GM12864 (cell line): ENCODE data around the gene KICS2.
"Not testable (repeated sequence)": the region's sequence is repeated elsewhere in the genome, so short reads cannot be mapped to it uniquely, and the experiment has no call there.

Source experiments
- DNase-seq: peaks from one replicate; pipeline ENCODE4 v3.0.0-alpha.2; 2011; ENCODE audit warnings: low read depth
- H3K4me3 ChIP-seq: 2 replicates; pipeline ENCODE4 v1.5.1; 2011; ENCODE audit warnings: mild to moderate bottlenecking, low read depth, low read length, control low read depth
- CTCF ChIP-seq: IDR thresholded peaks from 2 replicates; pipeline ENCODE4 v1.5.1; 2011; ENCODE audit warnings: low read depth, mild to moderate bottlenecking, moderate library complexity, low read length, control low read depth, inconsistent platforms; ENCODE audit errors: missing control alignments

The KICS2 gene

DNA sequence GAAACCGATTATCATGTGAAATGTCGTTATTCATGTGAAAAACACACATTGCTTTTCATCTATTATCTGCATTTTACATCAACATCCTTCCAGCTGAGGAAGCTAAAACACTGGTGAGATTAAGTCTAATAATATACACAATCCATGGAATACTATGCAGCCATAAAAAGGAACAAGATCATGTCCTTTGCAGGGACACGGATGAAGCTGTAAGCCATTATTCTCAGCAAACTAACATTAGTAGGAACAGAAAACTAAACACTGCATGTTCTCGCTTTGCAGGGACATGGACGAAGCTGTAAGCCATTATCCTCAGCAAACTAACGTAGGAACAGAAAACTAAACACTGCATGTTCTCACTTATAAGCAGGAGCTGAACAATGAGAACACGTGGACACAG is 18.3 kb downstream of the KICS2 start:
- no peak for DNase-seq
- H3K4me3 ChIP-seq = no peak overlapping the region
- TF ChIP-seq CTCF = no peak

GRCh38 chr12:64203036-64203435 is 19.1 kb downstream of the KICS2 start:
- TF ChIP-seq CTCF = no peak
- H3K4me3 ChIP-seq = no peak overlapping the region
- DNase-seq = no peak

- not testable (repeated sequence) for DNase-seq, H3K4me3 ChIP-seq
Measured at GRCh38 chr12:64195841-64196240, 26.3 kb downstream of the KICS2 start.

DNA sequence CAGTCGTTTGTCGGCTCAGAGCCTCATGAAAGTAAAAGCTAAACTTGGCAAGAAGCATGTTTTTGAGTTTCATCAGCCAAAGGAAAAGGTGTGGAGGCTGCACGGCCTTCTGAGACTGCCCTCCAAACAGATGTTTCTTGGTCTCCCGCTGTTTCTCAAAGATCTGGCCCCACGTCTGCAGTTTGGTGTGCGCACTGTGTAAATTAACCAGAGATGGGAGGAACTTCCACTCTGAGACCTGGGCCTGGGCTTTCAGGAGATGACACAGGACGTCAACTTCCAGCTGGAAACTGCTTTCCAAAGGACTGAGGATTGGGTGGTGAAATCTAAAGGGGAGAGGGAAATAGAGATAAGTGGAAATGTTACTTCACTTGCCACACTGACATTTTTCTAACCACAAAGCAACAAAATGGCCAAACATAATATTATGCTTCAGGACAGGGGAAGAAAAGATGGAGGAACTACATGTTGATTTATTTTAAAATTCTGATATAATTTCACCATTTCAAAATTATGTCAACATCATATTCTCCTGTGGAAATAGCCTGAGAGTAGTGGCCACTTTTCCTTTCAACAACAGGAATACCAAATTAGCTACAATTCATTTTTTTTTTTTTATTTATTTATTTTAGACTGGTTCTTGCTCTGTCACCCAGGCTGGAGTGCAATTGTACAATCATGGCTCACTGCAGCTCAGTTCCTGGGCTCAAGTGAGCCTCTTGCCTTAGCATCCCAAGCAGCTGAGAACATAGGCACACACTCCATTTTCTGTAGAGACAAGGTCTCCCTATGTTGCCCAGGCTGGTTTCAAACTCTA is 27.6 kb downstream of the KICS2 start:
- DNase-seq = no peak
- no peak overlapping the region for H3K4me3 ChIP-seq
- no peak for TF ChIP-seq CTCF

DNA sequence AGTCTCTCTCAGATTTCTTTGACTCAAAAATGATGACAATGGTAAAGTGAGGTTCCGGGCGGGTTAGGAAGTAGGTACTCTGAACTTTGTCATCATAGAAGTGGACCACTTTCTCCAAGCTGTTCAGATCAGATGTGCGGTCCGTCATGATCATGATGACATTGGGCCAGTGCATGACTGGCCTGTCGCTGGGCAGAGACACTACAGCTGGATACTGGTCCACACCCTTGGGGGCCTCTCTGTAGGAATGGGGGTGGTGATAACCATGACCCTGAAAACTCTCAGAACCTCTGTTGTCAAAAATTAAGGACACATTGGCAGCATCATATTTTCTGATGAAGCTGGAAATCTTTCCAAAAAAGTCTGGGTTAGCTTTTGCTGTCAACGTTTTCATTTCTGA is 28.2 kb downstream of the KICS2 start:
- no peak for DNase-seq
- no peak for TF ChIP-seq CTCF
- no peak overlapping the region for H3K4me3 ChIP-seq

DNA sequence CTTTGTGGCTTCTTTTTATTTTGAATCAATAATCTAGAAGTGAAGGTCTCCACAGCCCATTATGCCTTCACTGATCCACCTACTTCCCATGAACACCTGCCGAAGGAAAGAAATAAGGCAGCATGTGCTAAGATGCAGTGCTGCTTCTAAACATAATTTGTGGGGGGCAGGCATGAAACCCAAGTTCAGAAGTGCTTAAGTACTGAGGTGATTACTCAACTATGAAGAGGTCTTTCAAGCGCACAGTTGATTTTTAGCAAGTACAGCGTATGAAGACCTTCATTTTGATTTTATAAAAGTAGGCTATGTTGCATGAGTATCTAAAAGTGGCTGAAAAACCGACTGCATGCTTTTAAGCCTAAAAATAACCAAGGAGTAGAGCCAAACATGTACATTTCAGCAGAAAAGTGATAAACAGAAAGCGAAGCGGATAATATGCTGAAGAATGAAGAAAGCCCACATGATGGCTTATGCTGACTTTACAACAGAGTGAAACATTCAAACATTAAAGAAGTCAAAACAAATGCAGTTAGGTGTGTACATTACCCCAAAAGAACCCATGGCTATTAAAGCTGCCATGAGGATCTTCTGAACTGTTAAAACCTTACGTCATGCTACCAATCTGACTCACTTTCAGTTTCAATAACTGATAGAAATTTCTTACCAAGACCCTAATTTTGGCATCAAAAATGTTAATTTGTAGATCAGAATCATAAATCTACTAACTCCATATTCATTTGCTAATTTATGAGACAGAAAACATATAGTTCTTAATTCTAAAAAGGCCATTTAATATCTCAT is 29.3 kb downstream of the KICS2 start:
- no peak for TF ChIP-seq CTCF
- no peak overlapping the region for H3K4me3 ChIP-seq
- DNase-seq = no peak

DNA sequence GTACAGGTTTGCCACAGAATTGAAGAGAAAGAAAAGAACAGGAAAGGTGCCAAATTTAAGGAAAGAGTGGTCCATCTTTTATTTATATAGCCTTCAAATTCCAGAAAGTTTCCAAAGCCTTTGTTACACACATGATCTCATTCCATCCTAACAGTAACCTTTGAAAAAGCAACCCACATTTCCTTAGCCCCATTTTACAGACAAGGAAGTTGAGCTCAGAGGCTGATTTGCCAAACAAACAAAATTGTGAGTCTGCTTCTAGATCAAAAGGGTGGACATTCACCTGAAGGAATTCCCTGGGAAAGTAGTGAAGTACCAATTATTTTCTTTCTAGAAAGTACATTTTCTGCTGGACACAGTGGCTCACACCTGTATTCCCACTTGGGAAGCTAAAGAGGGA is 32.0 kb downstream of the KICS2 start:
- no peak for DNase-seq
- no peak for TF ChIP-seq CTCF
- no peak overlapping the region for H3K4me3 ChIP-seq
